ENCODE results near the gene MVK.
"Not testable (repeated sequence)": the region's sequence is repeated elsewhere in the genome, so short reads cannot be mapped to it uniquely, and the experiment has no call there.

Gene MVK

GRCh38 chr12:109592195-109592904 is 18.8 kb downstream of the MVK start:
- DNase-seq: no peak

DNA sequence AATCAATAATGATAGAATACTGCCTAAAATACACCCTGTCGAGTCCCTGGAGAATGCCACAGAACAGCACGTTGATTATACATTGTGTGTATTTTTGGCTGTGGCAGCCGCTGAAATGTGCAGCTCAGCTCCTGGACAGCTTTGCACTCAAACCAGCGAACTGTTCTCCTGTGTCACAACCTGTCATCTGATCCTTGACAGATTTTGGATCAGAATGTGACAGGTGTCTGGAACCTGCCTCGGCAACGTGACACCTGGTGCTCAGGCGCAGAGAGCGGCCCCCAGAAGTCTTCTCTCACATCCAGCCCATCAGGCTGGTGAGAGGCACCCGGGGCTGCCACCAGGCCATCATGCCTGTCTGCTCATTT is 19.3 kb downstream of the MVK start:
- DNase-seq: no peak

DNA sequence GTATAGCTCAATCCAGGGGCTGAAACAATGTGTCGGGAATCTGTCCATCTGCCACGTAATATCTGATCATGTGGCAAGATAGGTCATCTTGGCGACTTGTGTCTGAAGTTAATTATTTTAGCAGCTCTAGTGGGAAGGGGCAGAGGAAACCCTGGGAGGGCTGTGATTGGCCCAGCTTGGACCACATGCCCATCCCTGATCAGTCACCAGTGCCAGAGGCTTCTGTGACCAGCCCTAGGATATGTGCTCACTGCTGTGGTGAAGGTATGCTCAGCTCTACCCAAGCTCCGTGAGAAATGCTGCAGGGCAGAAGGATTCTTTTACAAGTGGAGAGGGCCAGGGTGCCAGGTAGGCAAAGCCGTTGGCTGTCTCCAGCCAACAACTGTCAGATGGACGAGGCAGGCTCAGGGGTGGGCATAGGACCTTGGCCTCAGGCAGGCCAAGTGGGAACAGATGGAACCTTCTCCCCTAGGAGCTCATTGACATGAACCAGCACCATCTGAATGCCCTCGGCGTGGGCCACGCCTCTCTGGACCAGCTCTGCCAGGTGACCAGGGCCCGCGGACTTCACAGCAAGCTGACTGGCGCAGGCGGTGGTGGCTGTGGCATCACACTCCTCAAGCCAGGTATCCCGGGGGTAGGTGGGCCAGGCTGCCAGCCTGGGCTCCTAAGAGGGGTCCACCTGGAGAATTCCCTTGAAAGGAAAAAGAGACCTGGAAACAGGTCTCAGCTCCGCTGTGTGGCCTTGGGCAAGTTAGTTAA is 21.1 kb downstream of the MVK start:
- no peak for DNase-seq

GRCh38 chr12:109595321-109595902 is 21.8 kb downstream of the MVK start:
- peak; percentile 66 for DNase-seq

DNA sequence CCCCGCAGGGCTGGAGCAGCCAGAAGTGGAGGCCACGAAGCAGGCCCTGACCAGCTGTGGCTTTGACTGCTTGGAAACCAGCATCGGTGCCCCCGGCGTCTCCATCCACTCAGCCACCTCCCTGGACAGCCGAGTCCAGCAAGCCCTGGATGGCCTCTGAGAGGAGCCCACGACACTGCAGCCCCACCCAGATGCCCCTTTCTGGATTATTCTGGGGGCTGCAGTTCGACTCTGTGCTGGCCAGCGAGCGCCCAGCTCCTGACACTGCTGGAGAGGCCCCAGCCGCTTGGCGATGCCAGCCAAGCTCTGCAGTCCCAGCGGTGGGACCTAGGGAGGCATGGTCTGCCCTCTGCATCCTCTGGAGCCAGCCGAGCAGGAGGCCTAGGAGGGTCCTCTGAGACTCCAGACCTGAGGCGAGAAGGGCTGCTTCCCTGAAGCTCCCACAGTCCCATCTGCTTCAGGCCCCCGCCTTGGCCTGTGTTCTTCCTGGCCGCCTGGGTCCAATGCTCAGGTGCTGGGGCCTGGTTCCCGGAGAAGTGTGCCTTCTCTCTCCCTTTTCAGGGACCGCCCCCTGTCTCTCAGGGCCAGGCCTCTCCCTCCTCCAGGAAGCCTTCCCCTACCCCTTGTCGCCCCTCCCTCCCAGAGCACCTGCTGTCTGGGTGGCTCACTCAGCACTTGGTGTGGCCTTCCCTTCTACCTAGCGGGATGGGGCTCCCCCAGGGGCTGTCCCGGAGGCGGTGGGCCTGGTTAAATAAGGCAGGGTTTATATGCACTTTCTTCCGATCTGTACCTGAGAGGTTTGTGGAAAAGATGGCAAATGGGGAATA is 23.0 kb downstream of the MVK start:
- DNase-seq: no peak

- no peak for DNase-seq
These were observed 23.8 kb downstream of the MVK start for GRCh38 chr12:109597414-109597794.

GRCh38 chr12:109597795-109598427 is 24.3 kb downstream of the MVK start:
- DNase-seq: peak; percentile 23

- no peak for DNase-seq
These were observed 24.8 kb downstream of the MVK start for GRCh38 chr12:109598428-109598854.

GRCh38 chr12:109599087-109599486 is 25.5 kb downstream of the MVK start:
- DNase-seq: no peak

GRCh38 chr12:109600481-109600880 is 26.9 kb downstream of the MVK start:
- DNase-seq: no peak

DNA sequence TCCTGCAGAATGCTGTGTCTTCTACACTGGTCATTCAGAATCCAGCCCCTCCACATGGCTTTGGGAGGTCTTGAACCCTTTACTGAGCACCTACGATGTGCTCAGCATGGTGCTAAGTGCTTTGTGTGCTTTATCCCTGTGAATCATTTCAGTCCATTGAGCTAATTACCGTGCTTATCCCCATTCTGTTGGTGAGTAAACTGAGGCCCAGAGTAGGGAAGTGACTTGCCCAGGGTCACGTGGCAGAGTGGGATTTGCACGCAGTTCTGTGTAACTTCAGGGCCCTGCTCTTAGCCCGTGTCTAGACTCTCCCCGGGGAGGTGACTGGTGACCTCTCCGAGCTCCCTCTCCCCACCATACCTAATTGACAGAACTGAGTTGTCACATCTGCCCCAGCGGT is 27.4 kb downstream of the MVK start:
- DNase-seq: no peak

DNA sequence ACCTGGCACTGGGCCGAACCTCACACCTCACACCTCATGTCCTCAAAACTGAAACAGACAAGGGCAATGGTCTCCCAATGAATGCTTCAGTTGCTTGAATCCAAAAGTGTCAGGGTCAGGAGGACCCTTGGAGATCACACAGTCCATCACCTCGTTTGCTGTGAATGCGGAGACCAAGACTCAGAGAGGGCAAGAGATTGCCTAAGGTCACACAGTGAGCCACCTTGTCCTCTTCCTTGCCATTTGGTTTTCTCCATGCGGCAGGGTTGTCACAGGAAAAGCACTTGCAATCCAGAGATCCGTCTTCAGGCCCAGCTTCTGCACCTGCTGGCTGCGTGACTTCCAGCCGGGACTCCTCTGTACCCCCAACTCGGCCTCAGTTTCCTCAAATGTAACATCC is 28.0 kb downstream of the MVK start:
- no peak for DNase-seq

GRCh38 chr12:109602132-109602531 is 28.5 kb downstream of the MVK start:
- DNase-seq: not testable (repeated sequence)

GRCh38 chr12:109604132-109604585 is 30.6 kb downstream of the MVK start:
- DNase-seq: no peak

GRCh38 chr12:109605016-109605415 is 31.4 kb downstream of the MVK start:
- no peak for DNase-seq

GRCh38 chr12:109605599-109606228 is 32.1 kb downstream of the MVK start:
- no peak for DNase-seq

DNA sequence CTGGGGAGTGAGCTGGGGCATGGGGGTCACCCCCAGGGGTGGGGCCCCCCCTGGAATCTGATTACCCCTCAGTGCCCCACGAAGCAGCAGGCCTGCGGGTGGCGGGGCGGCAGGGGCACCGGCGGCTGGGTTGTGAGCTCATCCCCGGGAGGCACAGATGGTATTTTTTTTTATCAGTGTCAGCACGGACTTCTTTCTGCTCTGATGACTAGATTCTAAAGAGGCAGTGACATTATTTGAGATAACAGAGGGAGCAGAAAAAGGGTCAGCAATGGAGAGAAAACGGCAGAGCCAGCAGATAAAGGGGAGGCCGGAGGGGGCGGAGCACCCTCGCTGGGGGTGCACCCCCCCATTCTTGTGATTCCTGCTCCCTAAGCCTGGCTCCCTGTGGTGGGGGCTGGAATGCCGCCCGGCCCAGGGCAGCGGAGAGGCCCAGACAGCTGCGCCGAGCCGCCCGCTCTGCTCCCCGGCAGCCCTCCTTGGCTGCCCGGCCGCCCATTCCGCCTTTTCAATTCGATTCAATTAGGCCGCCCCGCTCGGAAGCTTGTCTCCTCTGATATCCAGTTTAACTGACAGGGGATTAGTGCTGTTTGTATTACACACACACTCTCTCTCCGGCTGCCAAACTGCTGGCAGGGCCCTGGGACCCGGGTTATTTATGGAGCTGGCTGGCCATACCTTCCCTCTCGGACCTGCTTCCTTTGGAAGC is 32.9 kb downstream of the MVK start:
- no peak for DNase-seq

DNA sequence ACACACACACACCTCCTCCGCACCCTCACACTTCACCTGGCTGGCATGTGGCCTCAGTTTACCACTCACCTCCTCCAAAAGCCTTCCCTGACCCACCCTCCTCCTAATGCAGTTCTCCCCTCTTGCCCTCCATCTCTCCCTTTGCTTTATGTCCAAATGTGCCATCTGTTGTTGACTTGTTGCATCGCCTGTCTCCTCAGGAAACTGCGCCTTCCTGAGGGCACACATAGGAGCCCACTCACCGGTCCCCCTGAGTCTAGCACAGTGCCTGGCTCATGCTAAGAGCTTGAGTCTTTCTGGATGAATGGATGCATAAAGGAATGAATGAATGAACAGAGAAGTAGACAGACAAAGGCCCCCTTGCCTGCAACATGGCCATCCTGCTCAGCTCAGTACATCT is 34.0 kb downstream of the MVK start:
- DNase-seq: no peak

DNA sequence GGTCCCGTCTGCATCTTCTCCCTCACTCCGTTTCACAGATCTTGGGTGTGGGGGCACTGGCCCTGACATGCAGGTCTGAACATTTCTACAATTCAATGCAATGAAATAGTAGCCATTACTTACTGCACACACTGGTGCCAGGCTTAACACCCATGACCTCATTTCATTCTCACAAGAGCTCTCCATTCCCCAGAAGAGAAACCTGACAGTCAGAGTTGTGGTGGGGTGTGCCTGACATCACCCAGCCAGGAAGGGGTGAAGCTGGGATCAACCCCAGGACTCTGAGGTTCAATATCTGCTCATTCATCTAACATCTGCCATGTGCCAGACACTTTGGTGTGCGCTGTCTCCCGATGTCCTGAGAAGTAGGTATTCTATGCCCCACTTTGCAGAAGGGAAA is 34.7 kb downstream of the MVK start:
- DNase-seq: no peak

DNA sequence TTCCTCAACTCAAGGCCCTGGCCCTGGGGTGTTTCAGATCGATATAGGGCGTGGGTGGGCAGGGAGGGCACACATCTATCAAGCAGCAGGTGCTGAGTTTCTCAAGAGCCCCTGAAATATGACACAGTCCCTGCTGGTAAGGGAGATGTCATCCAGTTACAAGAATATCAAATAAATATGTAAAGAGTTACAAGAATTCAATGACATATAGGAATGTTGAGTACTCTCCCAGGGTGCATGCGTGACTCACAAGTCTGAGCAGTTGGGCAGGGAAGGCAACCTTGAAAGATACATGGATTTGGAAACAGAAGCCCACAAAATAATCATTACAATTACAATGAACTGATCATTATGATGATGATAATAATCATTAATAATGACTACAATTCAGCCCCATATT is 35.2 kb downstream of the MVK start:
- DNase-seq: no peak

DNA sequence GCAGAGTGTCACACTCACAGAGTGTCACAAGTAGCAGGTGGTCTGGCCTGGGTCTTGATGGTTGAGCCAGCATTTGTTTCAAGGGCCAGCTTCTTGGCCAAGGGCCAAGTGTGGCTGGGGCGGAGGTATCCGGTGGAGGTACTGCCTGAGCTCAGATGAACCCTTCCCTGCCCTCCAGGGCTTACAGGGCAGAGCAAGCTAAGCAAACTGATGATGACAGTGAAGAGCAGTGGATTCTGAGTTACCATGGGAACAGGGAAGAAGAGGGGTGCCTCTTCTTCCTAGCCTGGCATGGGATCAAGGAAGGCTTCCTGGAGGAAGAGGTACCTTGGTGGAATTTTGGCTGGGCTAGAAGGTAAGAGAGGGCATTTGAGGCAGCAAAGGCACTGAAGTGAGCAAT is 35.7 kb downstream of the MVK start:
- DNase-seq: no peak

DNA sequence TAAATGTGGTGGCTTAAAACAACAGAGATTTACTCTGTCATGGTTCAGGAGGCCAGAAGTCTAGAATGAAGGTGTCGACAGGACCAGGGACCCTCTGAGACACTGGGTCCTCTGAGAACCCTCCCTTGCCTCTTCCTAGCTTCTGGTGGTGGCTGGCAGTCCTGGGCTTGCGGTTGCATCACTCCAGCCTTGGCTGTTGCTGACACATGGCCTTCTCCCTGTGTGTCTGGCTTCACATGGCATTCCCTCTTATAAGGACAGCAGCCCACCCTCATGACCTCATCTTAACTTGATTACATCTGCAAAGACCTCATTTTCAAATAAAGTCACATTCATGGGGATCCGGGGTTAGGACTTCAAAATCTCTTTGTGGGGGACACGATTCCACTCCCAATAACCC is 36.9 kb downstream of the MVK start:
- no peak for DNase-seq

Data from GDM1 (cell line).